GM12878 (cell line): Measurements from ENCODE around the gene SEC61A1. TPM values are rescaled to one million over a fixed set of nuclear protein-coding genes. Genes with fewer than 3 reads are reported as not detected.

ENCODE experiments used
- ATAC-seq: fragments of 200-7000 bp; cut with Tn5 transposase; 3 replicates; pipeline ENCODE4 v1.9.1; 2020; ENCODE audit warnings: mild to moderate bottlenecking, moderate library complexity
- BruUV-seq: library from RNA; stranded (reverse); fragments of 400-500 nt; replicated peaks from 2 replicates; lab custom pipeline; 2021; lab: Mats Ljungman, UMichigan
- CTCF ChIA-PET: fragments of 300-600 bp; sonication (Branson Sonifier 250); formaldehyde crosslinking; extraction: SDS; loops from one replicate; lab custom pipeline; 2021; ENCODE audit warnings: inconsistent platforms; lab: Yijun Ruan, JAX
- POLR2A ChIA-PET: fragments of 350-600 bp; formaldehyde crosslinking; extraction: SDS; loops from one replicate; lab custom pipeline; 2021; ENCODE audit warnings: inconsistent platforms; lab: Charles Lee
- RAD21 ChIA-PET: fragments of 300-600 bp; sonication (Branson Sonifier 250); formaldehyde crosslinking; loops from one replicate; lab custom pipeline; 2023; ENCODE audit warnings: antibody characterized with exemption; ENCODE audit not compliant: unreplicated experiment; lab: Charles Lee
- SMC1A ChIA-PET: fragments of 300-600 bp; sonication (Branson Sonifier 250); formaldehyde crosslinking; loops from one replicate; lab custom pipeline; 2023; ENCODE audit not compliant: unreplicated experiment, uncharacterized antibody; lab: Charles Lee
- DNase-seq: peaks from one replicate; pipeline ENCODE4 v3.0.0-alpha.2; 2011; ENCODE audit warnings: low read depth, low spot score
- FAIRE-seq: peaks from 3 replicates; lab custom pipeline; 2011; peaks lifted over from hg19 to GRCh38; lab: Jason Lieb, UNC
- H2AFZ ChIP-seq: 2 replicates; pipeline ENCODE4 v1.6.0; 2011; ENCODE audit warnings: low read depth, low read length, control low read depth; ENCODE audit not compliant: control insufficient read depth
- H3K27ac ChIP-seq: 2 replicates; pipeline ENCODE4 v1.5.1; 2011; ENCODE audit warnings: control low read depth; ENCODE audit not compliant: control insufficient read depth, insufficient read depth
- H3K27me3 ChIP-seq, 2 experiments: replicated peaks in 1 of 2; 2 replicates each; pipeline versions ENCODE4 v1.6.0 to v1.6.1; 2011; ENCODE audit warnings: low read length in 1 of 2; ENCODE audit not compliant: control insufficient read depth in 2 of 2, insufficient read depth in 2 of 2
- H3K36me3 ChIP-seq, 2 experiments: 2 replicates each; pipeline ENCODE4 v1.5.1; 2011; ENCODE audit warnings: low read length in 1 of 2; ENCODE audit not compliant: control insufficient read depth in 2 of 2, insufficient read depth in 2 of 2
- H3K4me1 ChIP-seq: 2 replicates; pipeline ENCODE4 v1.6.1; 2011; ENCODE audit warnings: mild to moderate bottlenecking, low read length, moderate library complexity, mixed read lengths; ENCODE audit not compliant: control insufficient read depth, insufficient read depth
- H3K4me2 ChIP-seq: 2 replicates; pipeline ENCODE4 v1.6.0; 2011; ENCODE audit warnings: control low read depth; ENCODE audit not compliant: control insufficient read depth, insufficient read depth
- H3K4me3 ChIP-seq: fragments of 200-600 bp; sonication (generic); 2 replicates; pipeline ENCODE4 v1.5.1; 2016
- H3K79me2 ChIP-seq: 2 replicates; pipeline ENCODE4 v1.6.0; 2011; ENCODE audit warnings: low read length; ENCODE audit not compliant: control insufficient read depth, insufficient read depth
- H3K9ac ChIP-seq: 2 replicates; pipeline ENCODE4 v1.8.0; 2011; ENCODE audit warnings: low read length, control low read depth, mixed read lengths; ENCODE audit not compliant: control insufficient read depth, insufficient read depth
- H3K9me3 ChIP-seq: replicated peaks from 3 replicates; pipeline ENCODE4 v1.5.1; 2011; ENCODE audit warnings: mild to moderate bottlenecking, low read length; ENCODE audit not compliant: control insufficient read depth, insufficient read depth
- H4K20me1 ChIP-seq: 2 replicates; pipeline ENCODE4 v1.6.0; 2011; ENCODE audit not compliant: control insufficient read depth, insufficient read depth
- CBX3 ChIP-seq: fragments of 200-600 bp; sonication (generic); IDR thresholded peaks from 2 replicates; pipeline ENCODE4 v1.6.1; 2016; ENCODE audit warnings: low read depth, borderline replicate concordance
- CHD4 ChIP-seq: fragments of 200-600 bp; sonication (generic); IDR thresholded peaks from 2 replicates; pipeline ENCODE4 v1.6.1; 2016; ENCODE audit warnings: mild to moderate bottlenecking
- ESRRA ChIP-seq: IDR thresholded peaks from 2 replicates; pipeline ENCODE4 v1.6.1; 2012; ENCODE audit warnings: mild to moderate bottlenecking, low read length, improper control_type of control experiment
- HDAC2 ChIP-seq: fragments of 200-600 bp; sonication (generic); IDR thresholded peaks from 2 replicates; pipeline ENCODE4 v1.6.1; 2017
- IKZF1 ChIP-seq: fragments of 450-650 bp; conservative IDR thresholded peaks from 2 replicates; pipeline ENCODE4 v1.6.1; 2017; ENCODE audit warnings: antibody characterized with exemption, mild to moderate bottlenecking
- IKZF2 ChIP-seq, 2 experiments: fragments of 450-650 bp; IDR thresholded peaks; 2 replicates each; pipeline ENCODE4 v1.6.1; 2017; ENCODE audit warnings: mild to moderate bottlenecking in 2 of 2, moderate library complexity in 2 of 2
- LARP7 ChIP-seq: fragments of 450-650 bp; IDR thresholded peaks from 2 replicates; pipeline ENCODE4 v1.6.1; 2017; ENCODE audit warnings: mild to moderate bottlenecking
- MTA3 ChIP-seq: IDR thresholded peaks from 2 replicates; pipeline ENCODE4 v1.6.1; 2012; ENCODE audit warnings: low read length, inconsistent platforms, borderline replicate concordance
- MYB ChIP-seq: fragments of 150-350 bp; IDR thresholded peaks from 2 replicates; pipeline ENCODE4 v1.6.1; 2014; ENCODE audit warnings: mild to moderate bottlenecking, low read depth, low read length, borderline replicate concordance
- NFIC ChIP-seq: IDR thresholded peaks from 2 replicates; pipeline ENCODE4 v1.6.1; 2012; ENCODE audit warnings: low read depth, mild to moderate bottlenecking, inconsistent platforms, low read length, moderate library complexity
- SPI1 ChIP-seq: IDR thresholded peaks from 2 replicates; pipeline ENCODE4 v1.6.1; 2011; ENCODE audit warnings: low read depth, mild to moderate bottlenecking, low read length, moderate library complexity, borderline replicate concordance; ENCODE audit not compliant: insufficient read depth
- SREBF2 ChIP-seq: IDR thresholded peaks from 2 replicates; pipeline ENCODE4 v1.6.1; 2012; ENCODE audit warnings: mild to moderate bottlenecking, low read length
- TAF1 ChIP-seq: IDR thresholded peaks from 2 replicates; pipeline ENCODE4 v1.6.1; 2011; ENCODE audit warnings: mild to moderate bottlenecking, low read depth, low read length, borderline replicate concordance
- USF1 ChIP-seq: IDR thresholded peaks from 2 replicates; pipeline ENCODE4 v1.6.1; 2011; ENCODE audit warnings: borderline replicate concordance, low read depth, mild to moderate bottlenecking, moderate library complexity, mixed read lengths, low read length; ENCODE audit not compliant: insufficient read depth; ENCODE audit errors: extremely low read length
- ZNF207 ChIP-seq: fragments of 450-650 bp; IDR thresholded peaks from 2 replicates; pipeline ENCODE4 v1.6.1; 2014; ENCODE audit warnings: antibody characterized with exemption, mild to moderate bottlenecking, borderline replicate concordance
- ZNF622 ChIP-seq: fragments of 450-650 bp; IDR thresholded peaks from 2 replicates; pipeline ENCODE4 v1.6.1; 2017; ENCODE audit warnings: mild to moderate bottlenecking, inconsistent platforms
- WGBS: methylation state at CpG from one replicate; pipeline ENCODE4 v1.1.6; 2016; ENCODE audit warnings: low lambda C conversion rate; ENCODE audit not compliant: insufficient replicate concordance, insufficient coverage; ENCODE audit errors: missing lambda C conversion rate; 5-methylcytosine and 5-hydroxymethylcytosine counted together
- in situ Hi-C: fragments of 300-500 bp; cut with MboI; formaldehyde crosslinking; loops from 9 replicates; pipeline ENCODE4 v1.14.3; 2018; ENCODE audit warnings: mixed read lengths
- intact Hi-C: fragments of 100-400 bp; cut with micrococcal nuclease; formaldehyde crosslinking; loops from one replicate; pipeline ENCODE4 v1.14.2; 2022; ENCODE audit not compliant: unreplicated experiment
- polyA plus RNA-seq, 11 experiments: library from polyadenylated mRNA; depleted of rRNA in 4 of 11; unstranded in 6 of 11; stranded (reverse) in 5 of 11; fragments of >200 nt; fragmentation: Nextera tagmentation in 4 of 11; fragmentation: Illumina TruSeq in 1 of 11; extraction: Ambion mirVana in 4 of 11; extraction: Trizol in 1 of 11; gene quantifications; 1 replicate in 1 of 11; 2 replicates in 10 of 11; pipeline versions ENCODE4 v1.2.1 to v1.2.3, GENCODE V29; 2011 to 2016; ENCODE audit warnings: inconsistent platforms in 2 of 11, missing spikeins in 2 of 11, low read depth in 1 of 11
- total RNA-seq, 4 experiments: library from RNA; depleted of rRNA in 3 of 4; stranded (reverse); fragments of >200 nt in 3 of 4; fragmentation: Illumina TruSeq in 1 of 4; extraction: Trizol in 1 of 4; gene quantifications; 2 replicates each; pipeline versions ENCODE4 v1.2.1 to v1.2.3, GENCODE V29; 2013 to 2021
- TF ChIP-seq, protein P1 (sequence below): fragments of 450-650 bp; IDR thresholded peaks from 2 replicates; pipeline ENCODE4 v1.6.1; 2016; ENCODE audit warnings: mild to moderate bottlenecking
- TF ChIP-seq, protein P2 (sequence below): IDR thresholded peaks from 2 replicates; pipeline ENCODE4 v1.6.1; 2012; ENCODE audit warnings: low read depth, low read length, improper control_type of control experiment

The SEC61A1 gene
- total and polyA plus RNA-seq, 10 of the 15 experiments (the other 5 are each of a cell fraction or from before 2014, with no cell fraction given) = 5.2 to 265 (median 142) TPM

GRCh38 chr3:128009952-128010846 is 42.0 kb upstream of the SEC61A1 start:
- CTCF ChIA-PET = interaction anchor here (0.8 to 1.7 kb wide), 2 partner anchors 18 to 123 kb away, joined by 3 read pairs; no protein-coding TSS in a partner anchor
- Histone ChIP-seq H2AFZ (no peak overlapping the region), H4K20me1 (no peaks in the 10 kb centered on the region), H3K4me2 (no peak overlapping the region), H3K4me1 (no peaks in the 10 kb centered on the region), H3K79me2 (no peaks in the 10 kb centered on the region), H3K27me3 (no peaks in the 10 kb centered on the region), H3K27ac (no peak overlapping the region), H3K4me3 (no peak overlapping the region), H3K9me3 (no peaks in the 10 kb centered on the region), H3K9ac (no peak overlapping the region), H3K36me3 (no peaks in the 10 kb centered on the region)
- DNase-seq (no peak), FAIRE-seq (no peak), ATAC-seq (no peak)
- RAD21 ChIA-PET = no interaction called here
- POLR2A ChIA-PET = no interaction called here
- SMC1A ChIA-PET = no interaction called here
- in situ Hi-C loops = no loop called here
- intact Hi-C loops = no loop called here
- BruUV-seq = no TSS peak
- 64% methylated on average over 12 of the region's 12 CpGs for WGBS
- TF ChIP-seq MTA3 (no peak), USF1 (no peak), NFIC (no peak), HDAC2 (no peak), IKZF2 (IDR thresholded peaks at IDR 0.05) (no peak), LARP7 (no peak), CHD4 (no peak), ZNF207 (no peak), ZNF622 (no peak), CBX3 (no peak), ESRRA (no peak), SPI1 (no peak), MYB (no peak), SREBF2 (no peak), TAF1 (no peak), IKZF1 (no peak)
- TF ChIP-seq, protein P1, sequence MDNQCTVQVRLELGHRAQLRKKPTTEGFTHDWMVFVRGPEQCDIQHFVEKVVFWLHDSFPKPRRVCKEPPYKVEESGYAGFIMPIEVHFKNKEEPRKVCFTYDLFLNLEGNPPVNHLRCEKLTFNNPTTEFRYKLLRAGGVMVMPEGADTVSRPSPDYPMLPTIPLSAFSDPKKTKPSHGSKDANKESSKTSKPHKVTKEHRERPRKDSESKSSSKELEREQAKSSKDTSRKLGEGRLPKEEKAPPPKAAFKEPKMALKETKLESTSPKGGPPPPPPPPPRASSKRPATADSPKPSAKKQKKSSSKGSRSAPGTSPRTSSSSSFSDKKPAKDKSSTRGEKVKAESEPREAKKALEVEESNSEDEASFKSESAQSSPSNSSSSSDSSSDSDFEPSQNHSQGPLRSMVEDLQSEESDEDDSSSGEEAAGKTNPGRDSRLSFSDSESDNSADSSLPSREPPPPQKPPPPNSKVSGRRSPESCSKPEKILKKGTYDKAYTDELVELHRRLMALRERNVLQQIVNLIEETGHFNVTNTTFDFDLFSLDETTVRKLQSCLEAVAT = no peak
- TF ChIP-seq, protein P2, sequence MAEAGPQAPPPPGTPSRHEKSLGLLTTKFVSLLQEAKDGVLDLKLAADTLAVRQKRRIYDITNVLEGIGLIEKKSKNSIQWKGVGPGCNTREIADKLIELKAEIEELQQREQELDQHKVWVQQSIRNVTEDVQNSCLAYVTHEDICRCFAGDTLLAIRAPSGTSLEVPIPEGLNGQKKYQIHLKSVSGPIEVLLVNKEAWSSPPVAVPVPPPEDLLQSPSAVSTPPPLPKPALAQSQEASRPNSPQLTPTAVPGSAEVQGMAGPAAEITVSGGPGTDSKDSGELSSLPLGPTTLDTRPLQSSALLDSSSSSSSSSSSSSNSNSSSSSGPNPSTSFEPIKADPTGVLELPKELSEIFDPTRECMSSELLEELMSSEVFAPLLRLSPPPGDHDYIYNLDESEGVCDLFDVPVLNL = no peak
